Spleen (tissue), 7 donors: Measurements from ENCODE around the gene MDM4.

Experiments
- CTCF ChIP-seq, 11 experiments: fragments of 200-600 bp in 7 of 11; fragments of 450-650 bp in 4 of 11; sonication (generic) in 4 of 11; IDR thresholded peaks in 8 of 11; conservative IDR thresholded peaks in 3 of 11; 1 replicate in 7 of 11; 2 replicates in 4 of 11; pipeline versions ENCODE4 v1.4.0 to v1.8.0; 2016 to 2021; ENCODE audit warnings: antibody characterized with exemption in 11 of 11, inconsistent platforms in 4 of 11, mild to moderate bottlenecking in 1 of 11
- POLR2A ChIP-seq, 3 donors: fragments of 450-650 bp; IDR thresholded peaks; one replicate each; pipeline ENCODE4 v1.5.1; 2017; ENCODE audit warnings: antibody characterized with exemption in 3 of 3, mild to moderate bottlenecking in 1 of 3
- donor health status: DM: no; HTN: no; CAD: no; lungs with moderate emphysema.
- donor health status: DM: no; HTN: no; CAD: no.
- donor health status: DM: no; HTN: no; CAD: no.

GRCh38 chr1:204587621-204588020 is 71.4 kb downstream of the MDM4 start:
- TF ChIP-seq CTCF (IDR thresholded peaks at IDR 0.05 in 8 of 11, conservative IDR thresholded peaks at IDR 0.05 in 3 of 11), result no peak
- no peak for TF ChIP-seq POLR2A (IDR thresholded peaks at IDR 0.05)
